Activated naive CD4-positive, alpha-beta T cell treated with anti-CD3 and anti-CD28 coated beads, Interleukin-2, amount 50 U/mL, for 24 hours (primary cell): Measurements from ENCODE around the gene TMEM232.
"Not testable (repeated sequence)": the region's sequence is repeated elsewhere in the genome, so short reads cannot be mapped to it uniquely, and the experiment has no call there.

Experiments
- H3K27ac Mint-ChIP-seq: one replicate; pipeline ENCODE4 v1.8.0; 2021; ENCODE audit warnings: mild to moderate bottlenecking, mixed read lengths
- H3K27me3 Mint-ChIP-seq: one replicate; pipeline ENCODE4 v1.8.0; 2021; ENCODE audit warnings: mixed read lengths
- H3K36me3 Mint-ChIP-seq: one replicate; pipeline ENCODE4 v1.8.0; 2021; ENCODE audit warnings: mixed read lengths
- H3K4me1 Mint-ChIP-seq: one replicate; pipeline ENCODE4 v1.8.0; 2021; ENCODE audit warnings: mixed read lengths
- H3K4me3 Mint-ChIP-seq: one replicate; pipeline ENCODE4 v1.8.0; 2021; ENCODE audit warnings: mild to moderate bottlenecking, mixed read lengths
- H3K9me3 Mint-ChIP-seq: one replicate; pipeline ENCODE4 v1.8.0; 2021; ENCODE audit warnings: mixed read lengths

Gene TMEM232

DNA sequence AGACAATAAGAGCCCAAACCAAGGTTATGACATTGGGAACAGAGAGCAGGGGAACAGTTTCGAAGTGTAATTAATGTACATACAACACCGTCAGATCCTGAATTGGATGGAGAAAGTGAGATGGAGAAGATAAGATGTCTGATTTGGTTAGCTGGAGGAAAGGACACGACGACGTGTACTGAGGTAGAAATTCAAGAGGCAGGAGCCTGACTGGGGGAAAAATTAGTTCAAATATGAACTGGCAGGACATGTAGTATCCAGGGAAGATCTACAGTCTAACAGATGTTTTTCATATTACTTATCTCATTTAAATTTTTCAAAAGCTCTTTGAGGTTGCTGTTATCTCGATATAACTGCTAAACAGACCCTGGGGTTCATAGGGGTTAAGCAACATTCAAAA lies 114.7 kb downstream of the TMEM232 start:
- no peaks in the 10 kb centered on the region for H3K4me1 Mint-ChIP-seq
- H3K27ac Mint-ChIP-seq: no peak overlapping the region
- H3K4me3 Mint-ChIP-seq: no peak overlapping the region
- peaks cover 1% of the 10 kb centered on the region for H3K36me3 Mint-ChIP-seq
- H3K9me3 Mint-ChIP-seq: no peaks in the 10 kb centered on the region
- peaks cover 1% of the 10 kb centered on the region for H3K27me3 Mint-ChIP-seq

DNA sequence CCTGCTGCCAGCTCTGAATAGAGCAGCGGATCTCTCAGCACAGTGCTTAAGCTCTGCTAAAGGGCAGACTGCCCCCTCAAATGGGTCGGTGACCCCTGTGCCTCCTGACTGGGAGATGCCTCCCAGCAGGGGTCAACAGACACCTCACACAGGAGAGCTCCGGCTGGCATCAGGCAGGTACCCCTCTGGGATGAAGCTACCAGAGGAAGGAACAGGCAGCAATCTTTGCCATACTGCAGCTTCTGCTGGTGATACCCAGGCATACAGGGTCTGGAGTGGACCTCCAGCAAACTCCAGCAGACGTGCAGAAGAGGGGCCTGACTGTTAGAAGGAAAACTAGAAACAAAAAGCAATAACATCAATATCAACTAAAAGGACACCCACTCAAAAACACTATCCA lies 131.6 kb downstream of the TMEM232 start:
- no peaks in the 10 kb centered on the region for H3K9me3 Mint-ChIP-seq
- H3K4me1 Mint-ChIP-seq: no peaks in the 10 kb centered on the region
- peaks cover 2% of the 10 kb centered on the region for H3K36me3 Mint-ChIP-seq
- H3K4me3 Mint-ChIP-seq: no peak overlapping the region
- H3K27ac Mint-ChIP-seq: no peak overlapping the region
- H3K27me3 Mint-ChIP-seq: peaks cover 5% of the 10 kb centered on the region

DNA sequence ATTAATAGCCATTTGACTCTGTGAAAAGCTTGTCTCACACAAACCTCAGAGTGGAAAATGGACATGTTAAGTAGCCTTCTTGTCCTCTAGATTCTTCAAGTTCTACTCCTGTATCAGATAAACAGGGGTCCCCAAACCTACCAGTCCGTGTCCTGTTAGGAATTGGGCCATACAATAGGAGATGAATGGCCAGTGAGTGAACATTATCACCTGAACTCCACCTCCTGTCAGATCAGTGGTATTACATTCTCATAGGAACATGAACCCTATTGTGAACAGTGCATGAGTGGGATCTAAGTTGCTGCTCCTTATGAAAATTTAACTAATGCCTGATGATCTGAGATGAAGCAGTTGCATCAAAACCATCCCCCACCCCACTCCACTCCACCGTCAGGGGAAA lies 136.3 kb downstream of the TMEM232 start:
- Mint-ChIP-seq H3K9me3 (no peaks in the 10 kb centered on the region), H3K27me3 (peaks cover 5% of the 10 kb centered on the region), H3K4me1 (no peaks in the 10 kb centered on the region), H3K36me3 (peaks cover 2% of the 10 kb centered on the region), H3K27ac (no peak overlapping the region), H3K4me3 (no peak overlapping the region)

DNA sequence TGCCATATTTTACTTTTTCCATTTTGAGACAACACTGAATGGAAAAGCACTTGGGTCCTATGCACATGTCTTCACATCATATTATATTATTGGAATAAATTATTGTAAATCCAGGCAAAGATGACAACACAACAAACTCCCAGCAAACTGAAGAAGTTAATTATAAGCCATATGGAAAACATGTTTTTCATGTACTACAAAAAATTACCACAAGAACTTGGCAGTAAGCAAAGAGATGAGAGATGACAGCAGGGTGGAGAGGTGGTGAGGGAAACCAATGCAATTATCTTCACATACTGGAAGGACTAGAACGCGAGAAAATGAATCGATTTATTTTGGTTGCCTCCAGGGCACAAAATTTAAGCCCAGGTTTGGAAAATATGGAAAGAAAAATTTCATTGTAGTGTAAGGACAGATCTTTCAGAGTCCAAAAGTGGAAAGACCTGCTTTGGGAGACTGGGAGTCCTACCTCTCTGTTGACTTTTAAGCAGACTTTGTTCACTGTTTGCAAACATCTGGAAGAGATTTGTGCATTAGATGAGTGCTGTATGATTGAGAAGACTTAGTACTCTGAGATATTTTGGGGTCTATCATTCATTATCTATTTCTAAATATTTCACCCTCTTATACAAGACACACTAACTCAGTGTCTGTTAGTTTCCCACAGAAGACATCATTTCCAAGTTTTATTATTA lies 138.0 kb downstream of the TMEM232 start:
- Mint-ChIP-seq H3K27ac (no peak overlapping the region), H3K4me1 (no peaks in the 10 kb centered on the region), H3K4me3 (no peak overlapping the region), H3K36me3 (no peaks in the 10 kb centered on the region), H3K27me3 (peaks cover 4% of the 10 kb centered on the region), H3K9me3 (no peaks in the 10 kb centered on the region)

DNA sequence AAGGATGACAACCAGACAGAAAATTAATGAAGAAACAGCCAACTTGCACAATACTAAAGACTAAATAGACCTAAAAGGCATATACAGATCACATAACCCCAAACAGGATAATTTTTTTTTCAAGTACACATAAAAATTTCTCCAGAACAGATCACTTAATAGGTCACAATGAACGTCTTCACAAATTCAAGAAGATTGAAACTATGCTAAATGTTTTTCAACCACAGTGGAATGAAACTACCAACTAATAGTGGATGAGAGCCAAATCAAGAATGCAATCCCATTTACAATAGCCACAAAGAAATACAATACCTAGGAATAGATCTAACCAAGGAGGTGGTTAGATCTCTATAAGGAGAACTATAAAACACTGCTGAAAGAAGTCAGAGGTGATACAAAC lies 145.8 kb downstream of the TMEM232 start:
- H3K27ac Mint-ChIP-seq: no peak overlapping the region
- no peaks in the 10 kb centered on the region for H3K36me3 Mint-ChIP-seq
- no peaks in the 10 kb centered on the region for H3K4me1 Mint-ChIP-seq
- peaks cover 9% of the 10 kb centered on the region for H3K27me3 Mint-ChIP-seq
- no peak overlapping the region for H3K4me3 Mint-ChIP-seq
- no peaks in the 10 kb centered on the region for H3K9me3 Mint-ChIP-seq

DNA sequence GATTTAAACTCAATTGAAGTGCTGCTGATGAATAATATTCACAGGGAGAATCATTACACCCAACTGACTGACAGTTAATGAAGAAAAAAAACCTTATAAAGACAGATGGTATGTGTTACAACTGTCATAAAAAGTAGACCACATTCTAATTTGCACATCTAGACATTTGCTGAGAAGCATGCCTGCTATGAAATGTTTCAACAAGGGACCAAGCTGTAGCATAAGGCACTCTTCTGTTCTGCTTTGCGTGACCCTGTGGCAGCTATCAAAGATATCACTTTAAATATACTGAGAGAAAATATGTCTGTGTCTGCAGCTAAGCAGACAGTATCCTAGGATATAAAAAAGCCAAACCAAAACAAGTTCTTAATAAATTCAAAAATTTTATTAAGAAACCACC lies 153.7 kb downstream of the TMEM232 start:
- Mint-ChIP-seq H3K4me3 (no peak overlapping the region), H3K9me3 (no peaks in the 10 kb centered on the region), H3K4me1 (no peaks in the 10 kb centered on the region)

DNA sequence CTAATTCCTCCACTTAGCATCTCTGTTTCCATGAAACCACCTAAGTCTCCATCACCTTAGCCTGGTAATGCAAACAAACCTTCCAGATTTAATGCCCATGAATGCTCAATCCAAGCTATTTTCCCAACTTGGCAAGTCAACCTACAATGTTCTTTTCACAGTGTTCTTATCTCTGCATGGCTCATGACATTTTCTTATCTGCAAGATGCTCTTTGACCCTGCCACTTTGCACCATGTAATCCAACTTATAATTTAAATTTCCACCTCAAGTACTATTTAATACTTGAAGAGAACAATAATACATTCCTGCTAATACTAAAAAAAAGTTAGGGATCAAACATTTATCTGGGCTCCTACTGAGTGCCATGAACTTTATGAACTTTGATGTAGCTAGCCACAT lies 164.3 kb downstream of the TMEM232 start:
- Mint-ChIP-seq H3K27ac (no peak overlapping the region), H3K36me3 (no peaks in the 10 kb centered on the region), H3K4me3 (no peak overlapping the region), H3K27me3 (no peaks in the 10 kb centered on the region), H3K9me3 (peaks cover 5% of the 10 kb centered on the region), H3K4me1 (no peaks in the 10 kb centered on the region)

More for the DNA sequence above, 153.7 kb downstream of the TMEM232 start:
- Mint-ChIP-seq H3K27ac (no peak overlapping the region), H3K36me3 (no peaks in the 10 kb centered on the region), H3K27me3 (peaks cover 4% of the 10 kb centered on the region)

DNA sequence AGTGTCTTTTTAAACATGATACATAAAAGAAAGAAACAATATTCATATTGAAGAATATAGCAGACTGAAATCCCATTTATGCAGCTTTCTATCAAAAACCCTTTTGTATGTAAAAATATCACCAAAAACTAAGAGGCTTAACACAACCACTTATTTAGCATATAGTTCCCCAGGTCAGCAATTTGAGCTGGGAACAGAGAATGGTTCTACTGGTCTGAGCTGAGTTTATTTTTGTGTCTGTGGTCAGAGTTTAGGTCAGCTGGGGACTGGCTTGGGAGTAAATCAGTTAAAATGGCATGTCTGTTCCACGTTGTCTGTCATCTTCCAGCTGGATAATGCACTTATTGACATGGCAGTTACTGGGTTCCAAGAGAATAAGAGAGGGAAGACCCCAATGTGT lies 165.0 kb downstream of the TMEM232 start:
- Mint-ChIP-seq H3K27me3 (no peaks in the 10 kb centered on the region), H3K4me3 (no peak overlapping the region), H3K27ac (no peak overlapping the region), H3K9me3 (peaks cover 2% of the 10 kb centered on the region), H3K4me1 (no peaks in the 10 kb centered on the region), H3K36me3 (no peaks in the 10 kb centered on the region)

DNA sequence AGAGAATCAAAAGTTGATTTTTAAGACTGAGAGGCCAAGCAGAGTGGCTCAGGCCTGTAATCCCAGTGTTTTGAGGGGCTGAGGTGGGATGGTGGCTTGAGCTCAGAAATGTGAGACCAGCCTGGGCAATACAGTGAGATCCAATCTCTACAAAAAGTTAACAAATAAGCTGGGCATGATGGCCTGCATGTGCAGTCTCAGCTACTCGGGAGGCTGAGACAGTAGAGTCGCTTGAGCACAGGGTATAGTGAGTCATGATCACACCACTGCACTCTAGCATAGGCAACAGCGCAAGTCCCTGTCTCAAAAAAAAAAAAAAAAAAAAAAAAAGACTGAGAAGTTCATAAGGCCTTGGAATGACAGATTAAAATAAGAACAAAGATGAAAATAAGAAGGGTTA lies 177.2 kb downstream of the TMEM232 start:
- Mint-ChIP-seq H3K27ac (no peak overlapping the region), H3K36me3 (no peaks in the 10 kb centered on the region), H3K4me1 (no peaks in the 10 kb centered on the region), H3K4me3 (no peak overlapping the region), H3K27me3 (no peaks in the 10 kb centered on the region), H3K9me3 (no peaks in the 10 kb centered on the region)

DNA sequence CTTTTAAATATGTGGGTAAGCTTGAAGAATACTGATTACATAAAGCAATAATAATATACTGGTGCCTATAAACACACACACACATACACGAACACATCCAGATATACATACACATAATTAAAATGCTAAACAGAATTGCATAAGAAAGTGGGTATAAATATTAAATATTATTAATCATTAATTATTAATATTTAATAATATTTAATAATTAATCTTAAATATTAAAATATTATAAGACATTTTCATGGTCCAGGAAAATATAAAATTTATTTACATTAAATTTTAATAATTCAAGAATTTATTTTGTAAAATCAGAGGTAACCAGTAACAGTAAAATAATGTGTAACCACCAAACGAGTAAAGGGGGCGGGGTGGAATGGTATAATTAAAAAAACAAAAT lies 178.3 kb downstream of the TMEM232 start:
- Mint-ChIP-seq H3K9me3 (no peaks in the 10 kb centered on the region), H3K4me1 (no peaks in the 10 kb centered on the region), H3K4me3 (no peak overlapping the region)

DNA sequence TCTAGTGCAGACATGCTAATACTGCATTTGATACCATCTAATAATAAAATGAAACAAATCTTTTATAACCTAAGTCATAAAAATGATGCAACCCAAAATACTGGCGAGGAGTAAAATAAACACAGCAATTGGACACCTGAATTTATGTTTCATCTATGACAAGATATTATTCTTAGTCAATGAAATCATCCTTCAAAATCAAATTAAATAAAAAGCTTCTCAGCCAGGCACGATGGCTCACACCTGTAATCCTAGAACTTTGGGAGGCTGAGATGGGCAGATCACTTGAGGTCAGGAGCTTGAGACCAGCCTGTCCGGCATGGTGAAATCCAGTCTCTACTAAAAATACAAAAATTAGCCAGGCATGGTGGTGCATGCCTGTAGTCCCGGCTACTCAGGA lies 179.0 kb downstream of the TMEM232 start:
- no peak overlapping the region for H3K4me3 Mint-ChIP-seq
- H3K4me1 Mint-ChIP-seq: no peaks in the 10 kb centered on the region
- H3K9me3 Mint-ChIP-seq: no peaks in the 10 kb centered on the region
- H3K36me3 Mint-ChIP-seq: no peaks in the 10 kb centered on the region
- peaks cover 6% of the 10 kb centered on the region for H3K27me3 Mint-ChIP-seq
- no peak overlapping the region for H3K27ac Mint-ChIP-seq

More for the DNA sequence above, 178.3 kb downstream of the TMEM232 start:
- Mint-ChIP-seq H3K27me3 (peaks cover 3% of the 10 kb centered on the region), H3K36me3 (no peaks in the 10 kb centered on the region), H3K27ac (no peak overlapping the region)

DNA sequence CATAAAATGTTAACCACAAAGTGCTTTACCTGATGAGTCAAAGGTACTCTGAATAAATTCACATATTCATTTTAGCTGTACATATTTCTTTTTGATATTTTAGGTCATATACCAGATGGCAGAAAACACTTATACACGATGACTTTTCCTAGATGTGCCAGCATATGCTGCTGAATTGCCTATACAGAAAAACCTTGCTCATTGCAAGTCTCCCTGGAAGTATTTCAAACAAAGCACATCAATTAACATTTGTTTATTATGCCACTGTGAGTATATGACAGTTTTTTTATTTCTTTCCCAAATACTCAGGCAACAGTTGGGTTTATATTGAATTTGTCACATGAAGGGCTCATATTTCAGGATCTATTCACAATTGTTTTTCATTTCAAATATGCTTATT lies 180.8 kb downstream of the TMEM232 start:
- Mint-ChIP-seq H3K36me3 (no peaks in the 10 kb centered on the region), H3K27ac (no peak overlapping the region), H3K4me1 (no peaks in the 10 kb centered on the region), H3K27me3 (peaks cover 6% of the 10 kb centered on the region), H3K4me3 (no peak overlapping the region), H3K9me3 (no peaks in the 10 kb centered on the region)

DNA sequence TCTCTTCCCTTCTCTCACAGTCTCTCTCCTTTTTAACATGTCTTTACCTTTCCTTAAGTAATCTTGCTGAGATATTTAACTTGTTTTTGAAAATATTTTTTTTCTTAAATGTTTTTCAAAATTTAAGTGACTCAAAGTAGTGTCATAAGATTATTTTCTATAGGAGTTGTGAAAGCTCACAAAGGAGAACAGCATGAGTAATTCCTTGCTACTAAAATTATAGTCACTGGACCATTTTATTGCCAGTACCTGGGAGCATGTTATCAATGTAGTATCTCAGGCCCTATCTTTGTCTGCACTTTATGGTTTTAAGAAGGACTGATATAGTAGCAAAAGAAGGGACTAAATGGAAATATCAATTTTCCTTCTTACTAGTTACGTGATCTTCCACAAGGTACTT lies 181.9 kb downstream of the TMEM232 start:
- no peaks in the 10 kb centered on the region for H3K4me1 Mint-ChIP-seq
- no peak overlapping the region for H3K4me3 Mint-ChIP-seq
- H3K9me3 Mint-ChIP-seq: no peaks in the 10 kb centered on the region
- H3K27ac Mint-ChIP-seq: no peak overlapping the region
- H3K36me3 Mint-ChIP-seq: no peaks in the 10 kb centered on the region
- H3K27me3 Mint-ChIP-seq: peaks cover 6% of the 10 kb centered on the region

DNA sequence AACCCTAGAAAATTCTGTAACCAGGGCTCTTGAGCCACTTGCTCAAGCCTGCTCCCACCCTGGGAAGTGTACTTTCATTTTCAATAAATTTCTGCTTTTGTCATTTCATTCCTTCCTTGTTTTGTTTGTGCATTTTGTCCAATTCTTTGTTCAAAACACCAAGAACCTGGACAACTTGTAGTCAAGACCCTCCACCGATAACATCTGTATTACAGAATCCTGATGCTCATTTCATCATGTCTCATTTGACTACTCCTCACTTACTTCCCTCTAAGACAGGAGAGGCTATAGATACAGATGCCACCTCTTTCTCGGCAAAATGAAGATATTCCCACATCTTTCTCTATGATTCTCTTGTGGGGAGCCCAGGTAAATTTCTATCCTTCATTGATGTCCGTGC lies 183.5 kb downstream of the TMEM232 start:
- Mint-ChIP-seq H3K4me3 (no peak overlapping the region), H3K27ac (no peak overlapping the region), H3K27me3 (peaks cover 6% of the 10 kb centered on the region), H3K9me3 (no peaks in the 10 kb centered on the region), H3K36me3 (no peaks in the 10 kb centered on the region), H3K4me1 (no peaks in the 10 kb centered on the region)

DNA sequence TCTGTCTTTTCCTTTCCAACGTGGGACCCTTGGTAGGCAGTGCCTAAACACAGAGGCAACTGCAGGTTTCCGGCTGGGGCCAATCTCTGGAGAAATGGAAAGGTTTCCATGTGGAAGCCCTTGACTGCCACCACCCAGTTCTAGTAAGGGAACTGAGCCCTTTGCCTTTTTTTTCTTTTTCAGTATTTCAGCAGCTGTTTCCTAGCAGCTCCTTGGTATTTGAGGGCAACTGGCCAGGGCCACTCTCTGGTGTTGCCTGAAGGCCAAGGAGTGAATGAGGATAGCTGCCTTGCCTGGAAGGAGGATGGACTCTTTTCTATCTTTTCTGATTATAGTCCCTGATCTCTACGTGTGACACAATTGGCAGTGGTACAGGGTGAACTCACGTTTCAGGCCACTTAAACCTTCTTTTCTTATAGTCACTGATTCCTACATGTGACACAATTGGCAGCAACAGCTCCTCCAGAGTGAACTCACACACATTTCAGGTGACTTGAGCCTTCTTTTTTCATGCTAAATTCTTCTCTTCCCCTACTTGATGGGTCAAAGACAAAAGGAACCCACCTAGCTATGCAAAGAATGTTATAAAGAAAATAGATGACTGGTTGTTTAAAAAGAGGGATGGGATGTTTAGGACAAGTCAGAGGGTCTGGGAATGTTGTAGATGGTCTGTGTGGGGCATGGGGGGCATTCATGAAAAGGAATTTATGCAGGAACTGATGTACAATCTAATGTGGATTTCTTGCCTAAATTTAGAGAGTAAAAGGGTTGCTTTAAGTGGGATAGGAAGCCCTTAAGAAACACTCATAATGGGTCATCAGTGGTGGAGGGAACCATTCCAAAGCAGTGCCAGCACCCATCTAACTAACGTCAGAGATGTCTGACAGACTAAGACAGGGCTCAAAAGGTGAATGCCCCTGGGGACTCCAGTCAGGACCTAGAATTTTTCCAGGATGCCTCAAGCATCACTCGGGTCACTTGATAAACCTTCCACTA lies 190.1 kb downstream of the TMEM232 start:
- H3K27ac Mint-ChIP-seq: no peak overlapping the region
- no peaks in the 10 kb centered on the region for H3K36me3 Mint-ChIP-seq
- H3K9me3 Mint-ChIP-seq: no peaks in the 10 kb centered on the region
- no peak overlapping the region for H3K4me3 Mint-ChIP-seq
- no peaks in the 10 kb centered on the region for H3K27me3 Mint-ChIP-seq
- no peaks in the 10 kb centered on the region for H3K4me1 Mint-ChIP-seq

DNA sequence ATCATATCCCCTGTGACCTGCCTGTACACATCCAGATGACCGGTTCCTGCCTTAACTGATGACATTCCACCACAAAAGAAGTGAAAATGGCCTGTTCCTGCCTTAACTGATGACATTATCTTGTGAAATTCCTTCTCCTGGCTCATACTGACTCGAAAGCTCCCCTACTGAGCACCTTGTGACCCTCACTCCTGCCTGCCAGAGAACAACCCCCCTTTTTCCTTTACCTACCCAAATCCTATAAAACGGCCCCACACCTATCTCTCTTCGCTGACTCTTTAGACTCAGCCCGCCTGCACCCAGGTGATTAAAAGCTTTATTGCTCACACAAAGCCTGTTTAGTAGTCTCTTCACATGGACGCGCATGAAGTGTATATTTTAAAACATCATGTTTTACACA lies 191.3 kb downstream of the TMEM232 start:
- not testable (repeated sequence) for H3K4me3 Mint-ChIP-seq, H3K9me3 Mint-ChIP-seq, H3K4me1 Mint-ChIP-seq, H3K27me3 Mint-ChIP-seq, H3K36me3 Mint-ChIP-seq, H3K27ac Mint-ChIP-seq
